Measurements from ENCODE around the gene KLHL1. TPM values are rescaled to one million over a fixed set of nuclear protein-coding genes. Genes with fewer than 3 reads are reported as not detected.

The KLHL1 gene
- total RNA-seq, 2 donors from 2014 or later = not detected

DNA sequence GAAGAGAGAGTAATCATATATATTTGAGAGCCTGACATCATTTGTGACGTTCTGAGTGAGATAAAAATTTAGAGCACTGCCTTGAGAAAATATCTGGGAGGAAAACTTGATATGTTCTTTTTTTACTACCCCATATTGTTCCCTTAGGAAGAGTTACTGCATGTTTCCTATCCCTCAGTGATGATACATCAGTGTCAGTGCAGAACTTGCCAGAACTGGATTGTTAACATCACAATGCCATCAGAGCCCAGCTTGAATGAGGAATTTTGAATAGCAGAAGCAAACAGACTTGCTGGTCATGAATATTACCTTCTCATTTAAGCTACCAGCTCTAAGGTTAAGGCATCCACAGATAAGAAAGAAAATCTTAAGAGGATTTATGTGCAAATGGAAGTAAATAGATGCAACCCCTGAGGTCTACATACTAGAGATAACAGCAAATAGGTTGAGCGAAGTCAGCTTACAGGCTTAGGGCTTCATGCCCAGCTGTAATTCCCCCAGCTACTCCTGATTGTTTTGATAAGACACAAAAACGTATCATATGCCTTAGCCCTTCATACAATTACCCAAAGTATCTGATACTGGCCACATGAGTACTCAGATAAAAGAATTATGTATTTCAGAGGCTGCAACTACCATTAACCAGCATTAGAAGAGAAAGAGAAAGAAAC is 314.3 kb downstream of the KLHL1 start:
- no peaks in the 10 kb centered on the region for H3K9me3 ChIP-seq (ENCODE audit: control insufficient read depth, low read length, poor library complexity, severe bottlenecking)
- Mint-ChIP-seq H3K27me3 (no peaks in the 10 kb centered on the region), H3K36me3 (ENCODE audit: low read depth) (no peaks in the 10 kb centered on the region), H3K4me3 (no peak overlapping the region), H3K27ac (no peak overlapping the region), H3K4me1 (no peaks in the 10 kb centered on the region)
- ATAC-seq (no peak), DNase-seq (no peak)

- no peaks in the 10 kb centered on the region for H3K36me3 Mint-ChIP-seq (ENCODE audit: low read depth)
- no peak for DNase-seq
- H3K9me3 ChIP-seq (ENCODE audit: control insufficient read depth, low read length, poor library complexity, severe bottlenecking) = no peaks in the 10 kb centered on the region
- H3K27ac Mint-ChIP-seq = no peak overlapping the region
- H3K4me1 Mint-ChIP-seq = no peaks in the 10 kb centered on the region
- no peak for ATAC-seq
- no peaks in the 10 kb centered on the region for H3K27me3 Mint-ChIP-seq
- H3K4me3 Mint-ChIP-seq = no peak overlapping the region
These were observed 331.3 kb downstream of the KLHL1 start for GRCh38 chr13:69776937-69777336.

GRCh38 chr13:69769608-69770007 is 338.6 kb downstream of the KLHL1 start:
- no peak for ATAC-seq
- H3K27ac Mint-ChIP-seq = no peak overlapping the region
- no peak for DNase-seq
- no peak overlapping the region for H3K4me3 Mint-ChIP-seq
- H3K36me3 Mint-ChIP-seq (ENCODE audit: low read depth) = no peaks in the 10 kb centered on the region
- no peaks in the 10 kb centered on the region for H3K27me3 Mint-ChIP-seq
- no peaks in the 10 kb centered on the region for H3K4me1 Mint-ChIP-seq
- no peaks in the 10 kb centered on the region for H3K9me3 ChIP-seq (ENCODE audit: control insufficient read depth, low read length, poor library complexity, severe bottlenecking)

GRCh38 chr13:69761581-69761980 is 346.7 kb downstream of the KLHL1 start:
- ATAC-seq (no peak), DNase-seq (no peak)
- H3K9me3 ChIP-seq (ENCODE audit: control insufficient read depth, low read length, poor library complexity, severe bottlenecking) = no peaks in the 10 kb centered on the region
- H3K36me3 Mint-ChIP-seq (ENCODE audit: low read depth) = no peaks in the 10 kb centered on the region
- no peak overlapping the region for H3K27ac Mint-ChIP-seq
- no peaks in the 10 kb centered on the region for H3K27me3 Mint-ChIP-seq
- no peak overlapping the region for H3K4me3 Mint-ChIP-seq
- H3K4me1 Mint-ChIP-seq = no peaks in the 10 kb centered on the region

DNA sequence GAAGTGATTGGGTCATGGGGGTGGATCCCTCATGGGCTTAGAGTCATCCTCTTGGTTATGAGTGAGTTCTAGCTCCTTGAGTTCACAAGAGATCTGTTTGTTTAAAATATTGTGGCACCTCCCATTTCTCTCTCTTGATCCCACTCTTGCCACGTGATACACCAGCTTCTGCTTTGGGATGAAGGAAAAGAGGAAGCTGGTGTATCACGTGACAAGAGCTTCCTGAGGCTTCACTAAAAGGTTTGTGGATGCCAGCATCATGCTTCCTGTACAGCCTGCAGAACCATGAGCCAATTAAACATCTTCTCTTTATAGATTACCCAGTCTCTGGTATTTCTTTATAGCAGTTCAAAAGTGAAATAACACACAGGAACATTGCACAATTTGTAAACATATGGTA is 353.2 kb downstream of the KLHL1 start:
- Mint-ChIP-seq H3K4me3 (no peak overlapping the region), H3K36me3 (ENCODE audit: low read depth) (no peaks in the 10 kb centered on the region), H3K27me3 (no peaks in the 10 kb centered on the region), H3K4me1 (no peaks in the 10 kb centered on the region), H3K27ac (no peak overlapping the region)
- no peak for DNase-seq
- no peak for ATAC-seq
- no peaks in the 10 kb centered on the region for H3K9me3 ChIP-seq (ENCODE audit: control insufficient read depth, low read length, poor library complexity, severe bottlenecking)

DNA sequence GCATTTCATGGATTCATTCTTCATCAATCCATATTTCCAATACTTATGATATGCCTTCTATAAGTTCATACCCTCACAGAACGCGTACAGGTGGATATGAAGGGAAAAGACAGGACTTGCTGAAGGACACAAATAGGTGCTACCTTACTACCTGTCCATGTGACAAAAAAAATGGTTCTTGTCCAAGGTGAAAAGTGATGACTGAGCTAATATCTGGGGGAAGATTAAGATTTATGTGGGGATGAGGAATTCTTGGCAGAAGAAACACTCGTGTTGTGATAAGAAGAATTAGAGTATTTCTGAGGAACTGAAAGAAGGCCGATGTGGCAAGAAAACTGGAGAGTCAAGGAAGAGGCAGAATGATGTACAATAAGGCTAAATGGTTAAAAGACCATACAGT is 357.0 kb downstream of the KLHL1 start:
- Mint-ChIP-seq H3K36me3 (ENCODE audit: low read depth) (no peaks in the 10 kb centered on the region), H3K27ac (no peak overlapping the region), H3K4me3 (no peak overlapping the region), H3K27me3 (no peaks in the 10 kb centered on the region), H3K4me1 (no peaks in the 10 kb centered on the region)
- ATAC-seq = no peak
- H3K9me3 ChIP-seq (ENCODE audit: control insufficient read depth, low read length, poor library complexity, severe bottlenecking) = no peaks in the 10 kb centered on the region
- no peak for DNase-seq

DNA sequence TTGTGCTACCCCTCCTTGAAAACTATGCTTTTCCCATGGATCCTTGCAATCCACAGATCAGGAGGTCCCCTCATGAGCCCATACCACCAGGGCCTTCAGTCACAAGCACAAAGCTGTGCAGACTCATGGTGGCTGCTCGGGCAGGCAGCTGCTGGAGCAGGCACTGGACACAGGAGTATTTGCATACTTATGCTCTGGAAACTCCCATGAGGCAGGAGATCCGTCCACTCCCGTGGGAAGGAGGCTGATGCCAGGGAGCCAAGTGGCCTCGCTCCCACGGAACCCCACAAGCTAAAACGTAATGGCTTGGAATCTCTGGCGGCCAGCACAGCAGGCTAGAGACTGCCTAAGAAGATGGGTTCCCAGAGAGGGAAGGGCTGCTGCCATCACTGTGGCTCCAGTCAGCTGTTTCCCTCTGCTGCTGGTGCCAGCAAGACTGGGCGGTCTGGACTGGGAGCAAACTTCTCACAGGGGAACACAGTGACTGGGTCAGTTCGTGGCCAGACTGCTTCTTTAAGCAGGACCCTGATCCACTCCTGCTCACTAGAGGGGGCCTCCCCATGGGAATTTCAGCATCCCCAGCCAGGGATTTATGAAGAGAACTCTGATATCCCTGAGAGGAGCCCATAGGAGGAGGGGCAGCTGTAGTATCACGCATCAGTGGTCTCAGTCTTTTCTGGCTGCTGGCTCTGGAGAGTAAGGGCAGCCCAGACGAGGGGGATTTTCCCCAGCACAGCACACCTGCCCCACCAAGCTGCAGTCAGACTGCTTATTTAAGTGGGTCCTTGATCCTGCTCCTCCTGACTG is 370.9 kb downstream of the KLHL1 start:
- no peaks in the 10 kb centered on the region for H3K27me3 Mint-ChIP-seq
- DNase-seq (no peak), ATAC-seq (no peak)
- no peak overlapping the region for H3K27ac Mint-ChIP-seq
- H3K4me3 Mint-ChIP-seq = no peak overlapping the region
- H3K4me1 Mint-ChIP-seq = no peaks in the 10 kb centered on the region
- no peaks in the 10 kb centered on the region for H3K36me3 Mint-ChIP-seq (ENCODE audit: low read depth)
- H3K9me3 ChIP-seq (ENCODE audit: control insufficient read depth, low read length, poor library complexity, severe bottlenecking) = peaks cover 2% of the 10 kb centered on the region

GRCh38 chr13:69721631-69722030 is 386.6 kb downstream of the KLHL1 start:
- Mint-ChIP-seq H3K4me3 (no peak overlapping the region), H3K36me3 (ENCODE audit: low read depth) (no peaks in the 10 kb centered on the region), H3K27me3 (no peaks in the 10 kb centered on the region), H3K4me1 (no peaks in the 10 kb centered on the region), H3K27ac (no peak overlapping the region)
- H3K9me3 ChIP-seq (ENCODE audit: control insufficient read depth, low read length, poor library complexity, severe bottlenecking) = no peaks in the 10 kb centered on the region
- no peak for DNase-seq
- ATAC-seq = no peak

GRCh38 chr13:69720278-69720983 is 387.8 kb downstream of the KLHL1 start:
- Mint-ChIP-seq H3K36me3 (ENCODE audit: low read depth) (no peaks in the 10 kb centered on the region), H3K27me3 (no peaks in the 10 kb centered on the region), H3K4me1 (no peaks in the 10 kb centered on the region), H3K27ac (no peak overlapping the region), H3K4me3 (no peak overlapping the region)
- H3K9me3 ChIP-seq (ENCODE audit: control insufficient read depth, low read length, poor library complexity, severe bottlenecking) = no peaks in the 10 kb centered on the region
- ATAC-seq (no peak), DNase-seq (no peak)

- no peak for ATAC-seq
- Mint-ChIP-seq H3K4me1 (no peaks in the 10 kb centered on the region), H3K27ac (no peak overlapping the region), H3K36me3 (ENCODE audit: low read depth) (no peaks in the 10 kb centered on the region), H3K27me3 (no peaks in the 10 kb centered on the region), H3K4me3 (no peak overlapping the region)
- no peak for DNase-seq
- no peaks in the 10 kb centered on the region for H3K9me3 ChIP-seq (ENCODE audit: control insufficient read depth, low read length, poor library complexity, severe bottlenecking)
These were observed 401.4 kb downstream of the KLHL1 start for GRCh38 chr13:69706807-69707206.

DNA sequence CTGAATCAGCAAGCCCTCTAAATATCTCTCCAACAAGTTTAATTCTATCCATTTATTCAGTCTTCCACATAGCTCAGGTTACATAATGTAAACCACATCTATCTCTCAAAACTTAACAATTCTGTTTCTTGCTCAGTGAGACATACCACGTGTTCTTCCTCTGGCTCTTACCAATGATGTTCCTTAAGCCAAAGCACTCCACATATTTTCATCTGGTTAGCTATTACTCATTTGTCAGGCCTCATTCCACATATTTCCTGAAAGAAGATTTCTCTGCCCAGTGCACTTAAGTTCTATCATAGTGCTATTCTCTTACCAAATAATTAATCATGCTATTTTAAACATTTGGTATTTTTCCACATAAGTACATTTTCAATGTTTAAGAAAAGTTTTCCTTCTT is 403.9 kb downstream of the KLHL1 start:
- no peaks in the 10 kb centered on the region for H3K9me3 ChIP-seq (ENCODE audit: control insufficient read depth, low read length, poor library complexity, severe bottlenecking)
- no peaks in the 10 kb centered on the region for H3K27me3 Mint-ChIP-seq
- no peak overlapping the region for H3K27ac Mint-ChIP-seq
- H3K4me3 Mint-ChIP-seq = no peak overlapping the region
- H3K36me3 Mint-ChIP-seq (ENCODE audit: low read depth) = no peaks in the 10 kb centered on the region
- no peaks in the 10 kb centered on the region for H3K4me1 Mint-ChIP-seq
- ATAC-seq = no peak
- DNase-seq = no peak

GRCh38 chr13:69690999-69691398 is 417.3 kb downstream of the KLHL1 start:
- ATAC-seq (no peak), DNase-seq (no peak)
- H3K4me1 Mint-ChIP-seq = no peaks in the 10 kb centered on the region

DNA sequence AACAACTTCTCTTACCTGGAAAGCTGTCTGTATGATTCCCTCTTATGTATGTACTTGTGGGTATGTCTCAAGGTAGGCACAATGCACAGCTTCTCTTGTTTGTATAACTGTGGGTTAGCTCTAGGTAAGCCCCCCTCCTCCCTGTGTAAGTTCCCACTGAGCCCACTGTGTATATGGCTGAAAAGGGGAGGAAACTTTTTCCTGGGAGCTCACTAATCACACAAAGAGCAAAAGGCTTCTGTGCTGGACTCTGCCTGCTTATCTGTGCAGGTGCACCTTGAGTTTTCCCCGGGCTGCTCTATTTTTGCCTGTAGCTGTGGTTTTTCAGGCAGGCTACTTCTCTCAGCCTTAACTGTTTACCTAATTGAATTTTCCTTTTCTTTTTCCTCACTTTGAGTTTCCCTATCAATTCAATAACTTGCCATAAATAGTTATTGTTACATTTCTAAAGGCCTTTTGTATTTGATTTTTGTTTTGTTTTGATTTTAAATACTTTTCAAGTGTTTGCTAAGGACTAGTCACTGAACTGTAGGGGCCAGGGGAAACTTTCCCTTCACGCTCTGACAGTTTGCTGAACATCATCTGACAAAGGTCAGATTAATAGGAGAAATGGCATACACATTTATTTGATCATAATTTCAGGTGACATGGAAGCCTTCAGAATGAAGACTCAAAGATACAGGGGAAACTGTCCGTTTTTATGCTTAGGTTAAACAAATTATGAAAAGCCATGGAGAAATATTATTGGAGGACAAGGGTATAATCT is 424.1 kb downstream of the KLHL1 start:
- Mint-ChIP-seq H3K27me3 (no peaks in the 10 kb centered on the region), H3K36me3 (ENCODE audit: low read depth) (no peaks in the 10 kb centered on the region), H3K4me1 (no peaks in the 10 kb centered on the region), H3K4me3 (no peak overlapping the region), H3K27ac (no peak overlapping the region)
- no peak for DNase-seq
- ATAC-seq = no peak
- H3K9me3 ChIP-seq (ENCODE audit: control insufficient read depth, low read length, poor library complexity, severe bottlenecking) = no peaks in the 10 kb centered on the region

More at GRCh38 chr13:69690999-69691398, 417.3 kb downstream of the KLHL1 start:
- Mint-ChIP-seq H3K4me3 (no peak overlapping the region), H3K27me3 (no peaks in the 10 kb centered on the region), H3K27ac (no peak overlapping the region), H3K36me3 (ENCODE audit: low read depth) (no peaks in the 10 kb centered on the region)
- no peaks in the 10 kb centered on the region for H3K9me3 ChIP-seq (ENCODE audit: control insufficient read depth, low read length, poor library complexity, severe bottlenecking)

All from T-helper 17 cell (primary cell).